KMS-11 (cell line): ENCODE data around the gene CD99.

ENCODE experiments used
- H2AFZ ChIP-seq: fragments of 200-600 bp; sonication (generic); 2 replicates; pipeline ENCODE4 v1.6.1; 2016; ENCODE audit warnings: antibody characterized with exemption, mixed run types, low read depth
- H3K27ac ChIP-seq: fragments of 200-600 bp; sonication (generic); 2 replicates; pipeline ENCODE4 v1.6.1; 2016; ENCODE audit warnings: mild to moderate bottlenecking, mixed run types
- H3K27me3 ChIP-seq: fragments of 200-600 bp; sonication (generic); 2 replicates; pipeline ENCODE4 v1.6.1; 2017; ENCODE audit warnings: mild to moderate bottlenecking, low read depth, mixed run types, moderate library complexity; ENCODE audit not compliant: insufficient read depth
- H3K36me3 ChIP-seq: fragments of 200-600 bp; sonication (generic); 2 replicates; pipeline ENCODE4 v1.6.1; 2017; ENCODE audit warnings: mild to moderate bottlenecking, mixed run types; ENCODE audit not compliant: insufficient read depth
- H3K4me1 ChIP-seq: fragments of 200-600 bp; sonication (generic); 2 replicates; pipeline ENCODE4 v1.6.1; 2016; ENCODE audit warnings: mild to moderate bottlenecking, low read depth, mixed run types; ENCODE audit not compliant: poor library complexity, severe bottlenecking
- H3K4me2 ChIP-seq: fragments of 200-600 bp; sonication (generic); 2 replicates; pipeline ENCODE4 v1.7.0; 2016; ENCODE audit warnings: mild to moderate bottlenecking, mixed run types
- H3K4me3 ChIP-seq: fragments of 200-600 bp; sonication (generic); IDR thresholded peaks from 2 replicates; pipeline ENCODE4 v1.6.1; 2017; ENCODE audit warnings: low read depth, low read length, mixed read lengths; ENCODE audit not compliant: insufficient read depth
- H3K79me2 ChIP-seq: fragments of 200-600 bp; sonication (generic); 2 replicates; pipeline ENCODE4 v1.6.1; 2016; ENCODE audit warnings: low read depth, mixed run types; ENCODE audit not compliant: insufficient read depth
- H3K9ac ChIP-seq: fragments of 200-600 bp; sonication (generic); 2 replicates; pipeline ENCODE4 v1.6.1; 2016; ENCODE audit warnings: mild to moderate bottlenecking, mixed run types
- H4K20me1 ChIP-seq: fragments of 200-600 bp; sonication (generic); 2 replicates; pipeline ENCODE4 v1.6.1; 2016; ENCODE audit warnings: mild to moderate bottlenecking, mixed run types; ENCODE audit not compliant: insufficient read depth
- CTCF ChIP-seq: fragments of 200-600 bp; sonication (generic); conservative IDR thresholded peaks from 2 replicates; pipeline ENCODE4 v1.6.1; 2017; ENCODE audit warnings: low read depth, mild to moderate bottlenecking, antibody characterized with exemption, low read length, moderate library complexity, mixed read lengths

Gene CD99

DNA sequence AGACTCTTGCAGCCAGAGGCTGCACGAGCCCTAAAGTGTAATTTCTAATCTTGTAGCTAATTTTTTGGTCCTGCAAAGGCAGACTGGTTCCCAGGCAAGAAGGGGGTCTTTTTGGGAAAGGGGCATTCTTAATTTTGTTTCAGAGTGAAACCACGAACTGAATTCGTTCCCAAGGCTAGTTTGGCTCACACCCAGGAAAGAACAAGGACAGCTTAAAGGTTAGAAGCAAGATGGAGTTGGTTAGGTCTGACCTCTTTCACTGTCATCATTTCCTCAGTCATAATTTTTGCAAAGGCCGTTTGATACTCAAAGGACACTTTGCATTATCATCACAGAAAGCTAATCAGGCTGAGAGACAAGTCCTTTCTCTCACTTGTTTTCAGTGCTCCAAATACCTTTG lies 91.7 kb downstream of the CD99 start:
- Histone ChIP-seq H3K4me2 (no peak overlapping the region), H4K20me1 (no peaks in the 10 kb centered on the region), H3K27ac (no peak overlapping the region), H3K36me3 (no peaks in the 10 kb centered on the region), H3K79me2 (no peaks in the 10 kb centered on the region), H3K4me1 (no peaks in the 10 kb centered on the region), H2AFZ (no peak overlapping the region), H3K4me3 (no peak overlapping the region), H3K27me3 (no peaks in the 10 kb centered on the region), H3K9ac (no peak overlapping the region)
- no peak for TF ChIP-seq CTCF

- H3K4me1 ChIP-seq = no peaks in the 10 kb centered on the region
- H4K20me1 ChIP-seq = no peaks in the 10 kb centered on the region
- no peaks in the 10 kb centered on the region for H3K36me3 ChIP-seq
- H3K27me3 ChIP-seq = no peaks in the 10 kb centered on the region
- H2AFZ ChIP-seq = no peak overlapping the region
- H3K4me3 ChIP-seq = no peak overlapping the region
- H3K27ac ChIP-seq = no peak overlapping the region
- no peak overlapping the region for H3K9ac ChIP-seq
- no peaks in the 10 kb centered on the region for H3K79me2 ChIP-seq
- H3K4me2 ChIP-seq = no peak overlapping the region
- no peak for TF ChIP-seq CTCF
These were observed 92.9 kb downstream of the CD99 start for GRCh38 chrX:2784026-2784425.

DNA sequence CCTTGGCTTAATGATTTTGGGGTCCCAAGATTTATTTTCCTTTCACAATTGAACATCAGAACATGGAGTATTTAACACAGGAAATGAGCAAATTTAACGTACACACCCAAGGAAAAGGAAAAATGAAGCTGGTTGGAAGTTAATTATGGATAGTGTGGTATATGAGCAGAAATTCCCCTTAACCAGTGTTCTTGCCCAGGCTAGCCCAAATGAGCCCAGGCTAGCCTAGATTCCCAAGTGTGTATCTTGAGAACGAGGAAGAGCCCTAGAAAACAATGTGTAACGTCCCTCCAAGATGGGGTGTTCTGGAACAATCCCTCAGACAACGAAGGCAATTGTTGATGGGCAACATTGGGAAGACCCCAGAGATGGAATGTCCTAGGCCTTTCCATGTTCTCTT lies 94.4 kb downstream of the CD99 start:
- H3K79me2 ChIP-seq = no peaks in the 10 kb centered on the region
- H3K4me3 ChIP-seq = no peak overlapping the region
- no peaks in the 10 kb centered on the region for H3K4me1 ChIP-seq
- H3K9ac ChIP-seq = no peak overlapping the region
- no peak for TF ChIP-seq CTCF
- H4K20me1 ChIP-seq = no peaks in the 10 kb centered on the region
- H3K4me2 ChIP-seq = no peak overlapping the region
- H3K27ac ChIP-seq = no peak overlapping the region
- H2AFZ ChIP-seq = no peak overlapping the region
- H3K36me3 ChIP-seq = no peaks in the 10 kb centered on the region
- H3K27me3 ChIP-seq = no peaks in the 10 kb centered on the region

GRCh38 chrX:2788980-2789379 lies 97.9 kb downstream of the CD99 start:
- H3K79me2 ChIP-seq = no peaks in the 10 kb centered on the region
- no peaks in the 10 kb centered on the region for H3K4me1 ChIP-seq
- H3K9ac ChIP-seq = no peak overlapping the region
- no peak overlapping the region for H3K27ac ChIP-seq
- H2AFZ ChIP-seq = no peak overlapping the region
- H3K27me3 ChIP-seq = no peaks in the 10 kb centered on the region
- no peak overlapping the region for H3K4me2 ChIP-seq
- H4K20me1 ChIP-seq = no peaks in the 10 kb centered on the region
- H3K4me3 ChIP-seq = no peak overlapping the region
- no peak for TF ChIP-seq CTCF
- H3K36me3 ChIP-seq = no peaks in the 10 kb centered on the region

DNA sequence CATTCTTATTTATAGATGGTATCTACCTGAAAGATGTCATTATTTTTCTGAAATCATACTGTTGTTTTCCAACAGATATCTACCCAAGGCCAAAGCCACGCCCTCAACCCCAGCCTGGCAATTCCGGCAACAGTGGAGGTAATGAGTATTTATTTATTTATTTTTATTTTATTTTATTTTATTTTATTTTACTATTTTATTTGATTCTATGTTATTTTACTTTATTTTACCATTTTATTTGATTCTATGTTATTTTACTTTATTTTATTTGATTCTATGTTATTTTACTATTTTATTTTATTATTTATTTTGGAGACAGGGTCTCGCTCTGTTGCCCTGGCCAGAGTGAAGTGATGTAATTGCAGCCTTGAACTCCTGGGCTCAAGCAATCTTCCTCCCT lies 98.5 kb downstream of the CD99 start:
- H3K27ac ChIP-seq = no peak overlapping the region
- no peak overlapping the region for H3K4me3 ChIP-seq
- H3K79me2 ChIP-seq = no peaks in the 10 kb centered on the region
- no peak overlapping the region for H2AFZ ChIP-seq
- no peak overlapping the region for H3K9ac ChIP-seq
- H3K4me1 ChIP-seq = no peaks in the 10 kb centered on the region
- no peaks in the 10 kb centered on the region for H3K36me3 ChIP-seq
- H3K4me2 ChIP-seq = no peak overlapping the region
- no peak for TF ChIP-seq CTCF
- H3K27me3 ChIP-seq = no peaks in the 10 kb centered on the region
- no peaks in the 10 kb centered on the region for H4K20me1 ChIP-seq
